GM21360 (cell line): ENCODE measurements around the gene GRM4.

Source experiments
- ATAC-seq: cut with Tn5 transposase; IDR thresholded peaks from one replicate; pipeline ENCODE4 v1.9.1; 2021; ENCODE audit warnings: mild to moderate bottlenecking, moderate library complexity; ENCODE audit not compliant: unreplicated experiment

Gene GRM4

DNA sequence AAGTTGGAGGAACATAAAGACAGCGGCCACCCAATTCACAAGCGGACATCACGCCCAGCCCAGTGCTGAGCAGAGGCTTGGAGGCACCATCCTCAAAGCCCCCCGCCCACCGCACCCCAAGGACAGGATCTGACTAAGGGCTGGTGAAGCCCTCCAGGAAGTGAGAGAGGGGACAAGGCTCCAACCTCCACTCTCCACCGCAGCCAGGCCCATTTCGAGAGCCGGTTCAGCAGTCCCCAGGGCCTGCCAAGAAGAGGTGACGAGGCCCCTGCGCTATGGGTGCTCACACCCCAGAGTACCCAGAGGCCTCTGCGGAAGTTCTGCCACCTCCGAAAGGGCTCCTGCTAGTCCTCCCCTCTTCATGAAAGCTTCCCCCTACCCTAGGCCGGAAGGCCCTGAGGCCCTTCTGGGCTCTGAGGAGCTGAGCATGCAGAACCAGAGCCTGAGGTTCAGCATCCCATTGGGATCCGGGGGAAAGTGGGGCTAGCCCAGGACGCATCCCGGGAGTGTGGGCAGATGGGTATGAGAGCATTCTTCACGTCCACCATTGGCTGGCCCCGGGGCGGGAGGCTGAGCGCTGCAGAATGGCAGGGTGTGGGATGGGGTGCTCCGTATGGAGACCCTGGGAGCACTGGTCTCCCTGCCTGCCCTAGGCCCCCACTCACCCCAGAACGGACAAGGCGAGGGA, 2.5 kb downstream of the GRM4 start:
- no peak for ATAC-seq

DNA sequence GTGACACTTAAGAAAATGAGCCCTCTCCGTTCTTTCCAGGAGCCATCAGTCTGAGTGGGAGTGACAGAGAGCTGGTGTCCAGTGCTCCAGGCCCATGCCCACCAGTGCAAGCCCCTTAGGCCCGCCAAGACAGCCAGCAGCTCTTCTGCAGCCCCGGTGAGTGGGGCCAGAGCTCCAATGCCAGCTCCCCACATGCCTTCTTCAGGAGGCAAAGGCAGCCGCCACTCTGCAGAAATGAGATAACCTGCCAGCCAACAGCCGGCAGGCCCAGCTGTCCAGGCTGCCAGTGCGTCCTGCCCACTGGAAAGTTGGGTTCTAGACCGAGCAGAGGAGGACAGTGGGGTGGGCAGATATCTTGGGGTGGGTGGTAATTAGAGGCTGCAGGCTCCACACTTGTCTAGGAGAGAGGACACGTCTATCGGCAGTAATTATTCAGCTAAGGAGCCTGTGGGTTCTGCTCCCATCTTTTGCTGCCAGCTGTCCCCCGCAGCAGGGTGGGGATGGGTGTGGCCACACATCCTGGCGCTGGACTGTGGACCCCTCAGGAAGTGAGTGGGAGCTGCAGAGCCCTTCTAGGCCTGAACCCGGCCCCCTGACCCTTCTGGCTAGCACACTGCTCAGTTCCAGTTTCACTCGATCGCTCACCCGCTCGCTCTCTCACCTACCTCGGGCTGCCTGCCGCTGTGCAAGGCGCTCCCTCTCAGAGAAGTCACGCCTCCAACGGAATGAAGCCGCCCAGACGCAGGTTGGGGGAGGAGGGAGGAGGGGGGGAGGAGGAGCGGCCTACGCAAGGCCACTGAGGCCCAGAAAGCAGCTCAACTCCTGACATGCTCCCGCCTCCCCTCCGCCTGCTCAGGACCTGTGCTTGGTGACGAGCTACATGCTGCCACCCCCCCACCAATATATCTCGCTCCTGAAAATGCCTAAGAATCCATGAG, 3.6 kb downstream of the GRM4 start:
- no peak for ATAC-seq

DNA sequence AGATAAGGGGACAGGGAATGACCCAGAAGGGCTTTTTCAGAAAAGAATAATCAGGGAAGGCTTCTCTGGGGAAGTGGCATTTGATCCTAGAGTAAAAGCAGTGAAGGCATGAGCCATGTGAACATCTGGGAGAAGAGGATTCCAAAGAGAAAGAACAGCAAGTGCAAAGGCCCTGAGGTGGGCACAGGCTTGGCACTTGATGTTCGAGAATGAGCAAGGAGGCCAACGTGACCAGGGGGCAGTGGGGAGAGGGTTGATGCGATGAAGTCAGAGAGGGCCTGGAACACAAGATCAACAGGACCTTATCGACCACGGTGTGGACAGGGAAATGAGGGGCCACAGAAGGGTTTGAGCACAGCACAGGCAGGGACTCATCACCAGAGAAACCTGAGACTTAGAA, 5.8 kb downstream of the GRM4 start:
- no peak for ATAC-seq

DNA sequence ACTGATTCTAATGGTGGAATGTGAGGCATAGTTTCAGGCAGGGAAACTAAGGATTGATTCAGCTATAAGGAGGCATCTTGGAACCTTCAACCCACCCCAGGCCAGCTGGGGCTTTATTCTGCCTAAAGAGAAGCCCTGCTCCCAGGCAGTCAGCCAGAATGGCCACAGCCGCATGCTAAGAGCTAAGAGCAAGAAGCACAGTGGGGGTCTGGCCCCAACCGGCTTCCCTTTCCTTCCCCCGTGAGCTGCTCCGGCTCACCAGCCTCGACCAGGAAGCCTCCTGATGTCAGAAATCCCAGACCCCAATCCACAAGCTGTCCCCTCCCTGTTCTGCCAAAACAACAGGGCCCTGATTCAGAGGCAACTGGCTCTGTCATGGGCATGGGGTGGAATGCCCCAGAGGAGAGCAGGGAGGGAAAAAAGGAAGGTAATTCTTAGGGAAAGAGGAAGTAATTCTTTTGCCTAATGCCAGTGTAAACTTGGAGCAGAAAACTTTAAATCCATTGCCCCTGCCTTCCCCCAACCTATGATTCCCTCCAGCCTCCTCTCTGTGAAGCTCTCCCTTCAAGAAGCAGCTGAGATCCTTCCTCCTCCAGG, 6.9 kb downstream of the GRM4 start:
- no peak for ATAC-seq

DNA sequence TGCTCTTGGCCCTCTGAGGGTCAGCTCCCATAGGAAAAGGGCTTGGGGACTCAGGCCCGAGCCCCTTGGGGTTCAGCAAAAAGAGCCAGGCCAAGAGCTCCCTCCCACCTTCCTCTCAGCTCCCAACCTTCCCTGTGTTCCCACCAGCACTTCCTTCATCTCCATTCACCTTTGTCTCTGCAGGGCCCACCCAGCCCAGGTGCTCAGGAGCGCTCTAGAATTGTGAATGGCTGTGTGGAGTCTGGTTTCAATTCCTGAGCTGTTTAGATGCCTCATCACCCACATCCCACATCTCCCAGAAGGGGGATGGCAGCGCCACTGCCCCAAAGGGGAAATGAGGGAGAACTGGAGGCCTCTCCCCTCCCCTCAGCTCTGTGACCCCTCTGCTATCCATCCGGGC, 7.7 kb downstream of the GRM4 start:
- no peak for ATAC-seq

DNA sequence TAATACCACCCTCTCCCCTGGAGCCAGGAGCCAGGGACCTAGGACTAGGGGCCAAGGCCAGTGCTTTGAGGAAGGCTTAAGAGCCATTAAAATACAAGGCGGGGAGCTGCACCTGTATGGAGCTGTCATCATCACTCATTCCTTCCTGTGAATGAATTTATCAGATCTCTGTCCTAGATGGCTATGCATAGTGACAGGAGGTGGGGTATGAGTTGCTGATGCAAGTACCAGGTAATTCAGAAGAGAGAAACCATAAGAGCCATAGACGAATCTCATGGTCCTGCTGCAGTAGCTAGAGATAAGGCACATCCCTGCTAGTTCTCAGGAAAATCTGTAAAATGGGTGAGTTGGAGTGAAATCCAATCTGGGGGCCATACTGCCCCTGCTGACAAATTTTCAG, 10.3 kb downstream of the GRM4 start:
- no peak for ATAC-seq

DNA sequence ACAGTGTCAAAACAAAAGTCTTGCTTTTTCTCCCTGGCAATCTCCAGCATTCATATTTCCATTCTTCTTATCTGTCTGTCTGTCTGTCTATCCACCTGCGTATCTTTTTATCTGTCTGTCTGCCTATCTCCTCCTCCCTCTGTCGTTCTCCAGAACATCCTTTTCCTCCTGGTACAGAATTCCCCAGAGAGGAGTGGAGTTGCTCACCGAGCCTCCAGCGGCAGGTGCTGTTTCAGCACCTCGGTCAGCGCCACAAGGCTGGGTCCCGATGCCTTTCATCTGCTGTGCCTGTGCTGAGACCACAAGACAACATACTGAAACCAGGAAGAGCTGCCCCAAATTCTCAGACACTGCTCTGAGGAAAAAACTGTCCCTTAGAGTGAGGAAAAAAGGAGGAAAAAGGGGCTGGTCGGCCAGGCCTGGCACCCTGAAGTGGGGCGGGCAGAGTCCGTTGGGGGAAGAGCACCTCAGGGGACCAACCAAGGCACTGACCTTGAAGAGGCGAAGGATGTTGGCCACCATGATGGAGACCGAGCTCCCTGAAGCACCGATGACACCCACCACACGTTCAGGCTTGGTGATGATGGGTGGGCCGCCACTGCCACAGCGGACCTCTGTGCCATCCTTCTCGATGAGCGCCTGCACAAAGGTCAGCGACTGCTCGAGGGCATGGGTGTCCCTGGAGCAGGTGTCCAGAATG, 13.3 kb downstream of the GRM4 start:
- ATAC-seq = no peak

DNA sequence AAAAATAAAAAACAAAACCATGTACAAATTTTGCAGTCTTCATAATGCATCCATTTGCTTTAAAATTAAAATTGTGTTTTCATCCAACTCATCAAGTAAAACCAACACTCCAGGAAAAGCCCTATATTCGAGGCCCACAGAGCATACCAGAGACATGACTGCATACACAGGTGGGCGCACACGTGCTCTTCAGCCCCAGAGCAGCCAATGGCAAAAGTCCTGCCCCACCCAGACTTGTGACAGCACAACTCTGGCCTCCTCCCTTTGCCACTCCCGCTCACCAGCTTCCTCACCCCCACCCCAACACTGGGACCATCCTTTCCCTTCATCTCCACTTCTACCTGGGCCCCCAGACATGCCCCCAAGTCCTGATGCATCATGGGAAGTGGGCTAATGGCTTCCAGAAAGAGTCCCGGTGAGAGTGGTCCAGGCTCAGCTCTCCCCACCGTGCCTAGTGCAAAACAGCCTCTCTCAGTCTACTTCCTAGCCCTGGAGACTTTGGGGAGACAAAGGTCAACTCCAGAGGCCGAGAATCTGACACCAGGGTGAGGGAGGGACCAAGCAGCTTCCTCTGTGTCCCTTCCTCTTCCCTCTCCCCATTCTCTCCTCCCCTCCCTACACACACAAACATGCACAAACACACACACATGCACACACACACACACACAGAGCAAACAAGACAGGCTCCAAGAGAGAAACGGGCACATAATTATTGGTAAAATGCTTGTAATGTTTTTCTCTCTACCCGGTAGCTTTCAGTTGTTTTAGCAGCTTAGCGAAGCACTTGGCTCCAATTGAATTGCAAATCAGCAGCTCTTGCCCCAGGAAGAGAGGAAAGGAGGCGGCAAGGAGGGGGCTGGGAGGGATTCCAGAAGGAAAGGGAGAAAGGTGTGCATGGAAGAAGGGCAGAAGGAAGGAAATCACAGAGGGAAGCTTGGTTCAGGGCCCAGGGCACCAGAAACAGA, 14.3 kb downstream of the GRM4 start:
- ATAC-seq = no peak

DNA sequence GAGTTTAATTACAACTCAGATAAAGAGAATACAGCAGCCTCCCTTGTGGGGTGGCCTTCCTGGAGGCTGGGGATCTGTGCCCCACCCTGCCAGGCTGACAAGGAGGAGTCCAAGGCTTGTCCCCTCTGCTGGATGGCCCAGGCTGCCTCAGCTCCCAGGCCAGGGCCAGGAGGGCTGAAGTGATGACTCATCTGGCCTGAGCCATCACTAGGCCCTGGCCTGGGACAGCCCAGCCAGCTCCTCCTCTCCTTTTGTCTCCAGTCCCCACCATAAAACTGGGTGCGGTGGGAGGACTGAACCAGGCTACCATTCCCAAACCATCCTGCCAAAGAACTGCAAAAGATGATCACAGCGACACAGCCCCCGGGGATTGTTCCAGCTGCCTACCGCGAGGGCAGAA, 15.0 kb downstream of the GRM4 start:
- ATAC-seq = no peak

DNA sequence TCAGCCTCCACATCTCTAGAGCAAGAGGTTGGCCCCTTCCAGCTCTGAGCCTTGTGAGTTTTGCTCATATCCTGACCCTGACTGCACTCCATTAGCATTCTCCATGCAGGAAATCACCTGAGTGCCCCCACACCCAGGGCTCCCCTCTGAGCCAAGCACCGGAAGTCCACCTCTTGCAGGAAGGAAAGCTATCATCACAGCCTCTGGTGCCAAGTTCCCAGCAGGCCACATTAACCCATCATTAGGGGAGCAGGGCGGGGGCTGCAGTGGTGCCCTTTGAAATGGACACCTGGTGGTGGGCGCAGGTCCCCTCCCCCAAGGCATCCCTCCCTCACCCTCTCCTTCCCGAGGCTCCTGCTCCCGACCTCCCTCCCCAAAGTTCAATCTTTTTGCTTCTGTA, 16.1 kb downstream of the GRM4 start:
- ATAC-seq = no peak

DNA sequence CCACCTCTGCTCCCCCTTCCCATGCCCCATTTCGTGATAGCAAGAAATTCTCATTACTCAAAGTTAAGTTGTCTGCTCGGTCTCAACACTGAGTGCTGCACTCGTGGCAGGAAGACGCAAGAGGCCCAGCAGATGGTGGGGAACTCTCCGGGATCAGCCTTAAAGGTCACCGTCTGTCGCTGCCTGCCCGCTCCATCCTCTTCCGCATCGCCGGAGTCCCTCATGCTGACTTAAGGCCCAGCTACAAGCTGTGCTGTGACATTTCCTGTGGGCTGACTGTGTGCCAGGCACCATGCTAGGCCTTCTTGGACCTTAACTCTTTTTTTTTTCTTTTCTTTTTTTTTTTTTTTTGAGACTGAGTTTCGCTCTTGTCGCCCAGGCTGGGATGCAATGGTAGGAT, 17.8 kb downstream of the GRM4 start:
- no peak for ATAC-seq

DNA sequence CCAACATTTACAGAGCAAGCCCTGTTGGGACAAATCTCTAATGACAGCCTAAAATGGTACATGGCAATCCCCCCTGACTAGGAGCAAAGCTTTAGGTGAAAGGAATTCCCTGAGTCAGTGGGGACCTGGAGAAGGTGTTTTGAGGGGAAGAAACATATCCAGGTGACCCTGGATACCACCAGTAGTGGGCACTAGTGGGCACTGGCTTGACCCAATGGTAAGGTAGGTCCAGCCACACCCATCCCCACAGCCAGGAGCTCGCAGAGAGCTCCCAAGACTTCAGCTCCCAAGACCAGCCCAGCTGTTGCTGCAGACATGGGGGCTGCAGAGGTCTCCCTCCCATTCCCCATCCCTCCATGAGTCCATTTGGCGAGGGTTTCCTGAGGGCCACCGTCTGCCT, 19.5 kb downstream of the GRM4 start:
- no peak for ATAC-seq

DNA sequence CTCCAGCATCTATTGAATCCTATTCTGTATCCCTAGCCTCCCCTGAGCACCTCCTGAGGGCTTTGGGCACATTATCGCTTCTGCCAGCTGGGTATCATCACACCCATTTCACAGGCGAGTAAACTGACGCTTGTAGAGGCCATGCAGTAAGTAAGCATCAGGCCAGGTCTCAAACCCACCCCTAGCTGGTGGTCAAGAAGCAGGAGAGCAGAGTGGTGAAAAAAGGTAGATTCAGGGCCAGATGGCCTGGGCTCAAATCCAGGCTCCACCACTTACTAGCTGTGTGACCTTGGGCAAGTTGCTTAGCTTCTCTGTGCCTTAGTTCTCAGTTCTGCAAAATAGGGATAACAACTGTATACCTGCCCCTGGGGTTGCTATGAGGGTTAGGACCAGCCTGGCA, 19.9 kb downstream of the GRM4 start:
- ATAC-seq = no peak

DNA sequence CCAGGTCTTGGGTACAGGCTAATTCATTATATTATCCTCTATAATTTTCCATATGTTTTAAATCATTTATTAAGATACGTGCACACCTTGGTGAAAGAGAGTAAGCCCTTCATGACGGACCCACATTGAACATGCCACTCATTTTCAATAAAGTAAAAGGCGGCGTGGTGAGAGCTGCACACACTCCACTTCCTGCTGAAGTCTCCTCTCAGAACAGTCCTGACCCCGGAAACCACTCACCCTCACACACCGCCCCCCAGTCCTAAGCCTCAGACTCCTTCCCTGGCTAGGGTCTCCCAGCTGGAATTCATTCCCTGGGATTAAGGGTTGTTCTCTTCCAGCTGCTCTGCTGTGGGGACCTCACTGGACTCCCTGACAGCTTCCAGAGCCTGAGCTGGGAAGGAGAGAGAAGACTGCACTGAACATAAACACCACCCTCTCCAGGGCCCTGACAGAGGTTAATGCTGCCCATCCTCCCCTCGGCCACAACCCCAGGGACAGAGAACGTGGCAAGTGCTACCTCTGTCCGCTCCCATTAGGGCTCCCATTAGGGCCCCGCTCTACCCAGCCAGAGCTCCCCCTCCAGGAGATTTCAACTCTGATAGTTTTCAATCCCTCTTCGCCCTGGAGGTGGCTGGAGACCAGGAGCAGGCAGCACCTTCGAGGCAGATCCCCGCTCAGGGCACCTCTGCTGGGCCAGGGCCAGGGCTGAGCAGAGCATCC, 24.8 kb downstream of the GRM4 start:
- no peak for ATAC-seq

DNA sequence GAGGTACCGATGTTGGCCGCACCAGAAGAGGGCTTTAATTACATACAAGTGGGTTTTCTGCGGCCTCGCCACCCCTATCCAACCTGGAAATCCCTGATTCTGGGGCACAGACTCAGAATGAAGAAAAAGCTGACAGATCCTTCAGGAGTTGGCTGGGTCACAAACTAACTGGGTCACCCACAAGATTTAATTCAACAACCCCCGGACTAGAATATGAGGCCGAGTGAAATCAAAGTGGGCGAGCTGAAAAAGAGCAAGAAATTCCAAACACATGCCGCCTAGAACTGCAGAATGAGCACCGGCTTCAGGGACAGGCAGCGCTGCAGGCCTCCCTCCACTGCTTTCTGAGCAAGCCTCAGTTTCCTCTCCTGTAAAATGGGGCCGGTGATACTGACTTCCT, 30.0 kb downstream of the GRM4 start:
- ATAC-seq = no peak

DNA sequence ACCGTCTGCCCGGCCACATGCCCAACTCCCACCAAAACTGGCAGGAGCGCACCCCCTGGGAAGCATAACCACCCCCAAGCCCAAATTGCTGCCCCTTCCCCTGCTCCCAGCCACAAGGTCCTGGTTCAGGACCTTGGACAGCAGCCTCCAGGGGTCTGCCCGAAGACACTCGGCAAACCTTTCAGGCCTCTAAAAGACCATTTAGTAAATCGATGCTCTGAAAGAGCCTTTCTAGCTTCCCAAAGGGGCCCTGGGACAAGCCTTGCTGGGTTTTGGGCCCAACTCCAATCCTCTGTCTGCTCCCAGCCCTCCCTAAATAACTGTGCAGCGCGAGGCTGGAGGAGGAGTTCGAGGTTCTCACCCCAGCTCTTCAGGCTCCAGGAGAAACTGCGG, 30.5 kb downstream of the GRM4 start:
- ATAC-seq = no peak

DNA sequence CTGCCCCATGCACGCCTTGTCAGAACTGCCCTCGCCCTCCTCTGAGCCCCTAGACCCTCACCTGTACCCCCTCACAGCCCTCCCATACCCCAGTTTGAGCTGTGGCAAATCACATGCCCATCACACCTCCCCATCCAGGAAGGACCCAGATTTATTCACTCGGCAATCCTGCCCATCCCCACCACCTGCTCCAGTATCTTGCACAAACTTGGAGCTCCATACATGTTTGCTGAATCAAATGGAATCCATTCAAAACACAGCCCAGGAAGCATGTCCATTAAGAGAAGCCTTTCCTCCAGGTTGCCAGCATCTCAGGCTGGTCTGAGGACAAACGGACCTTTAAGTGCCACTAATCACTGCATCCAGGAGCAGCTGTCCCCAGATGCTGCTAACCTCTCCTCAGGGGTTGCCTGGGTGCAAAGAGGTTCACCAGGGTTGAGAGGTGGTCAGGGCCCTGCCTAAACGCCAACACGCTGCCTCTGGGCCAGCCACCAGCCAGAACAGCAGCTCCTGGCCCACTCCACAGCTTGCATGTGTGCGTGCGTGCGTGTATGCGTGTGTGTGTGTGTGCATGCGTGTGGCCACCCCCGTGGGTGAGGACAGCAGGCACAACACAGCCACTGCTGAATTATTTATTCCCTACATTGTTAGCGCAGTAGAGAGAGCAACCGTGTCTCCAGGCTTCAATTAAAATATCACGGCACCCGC, 31.0 kb downstream of the GRM4 start:
- ATAC-seq = no peak

DNA sequence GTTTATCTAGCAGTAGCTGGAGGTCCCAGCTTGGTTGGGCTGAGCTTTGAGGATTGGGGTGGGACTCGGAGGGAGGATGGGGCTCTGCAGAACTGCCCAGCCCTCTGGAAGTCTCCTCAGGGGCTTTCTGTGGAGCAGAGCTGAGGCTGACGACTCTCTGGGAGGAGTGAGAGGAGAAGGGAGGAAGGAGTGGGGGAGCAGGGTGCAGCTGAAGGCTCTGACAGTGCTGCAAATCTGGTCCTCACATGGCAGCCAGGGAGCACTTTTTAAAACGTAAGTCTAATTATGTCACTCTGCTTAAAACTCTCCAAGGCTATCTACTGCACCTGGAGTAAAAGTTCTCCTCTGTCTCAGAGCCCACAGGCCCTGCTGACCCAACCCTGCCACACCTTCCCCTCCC, 32.4 kb downstream of the GRM4 start:
- ATAC-seq = no peak

DNA sequence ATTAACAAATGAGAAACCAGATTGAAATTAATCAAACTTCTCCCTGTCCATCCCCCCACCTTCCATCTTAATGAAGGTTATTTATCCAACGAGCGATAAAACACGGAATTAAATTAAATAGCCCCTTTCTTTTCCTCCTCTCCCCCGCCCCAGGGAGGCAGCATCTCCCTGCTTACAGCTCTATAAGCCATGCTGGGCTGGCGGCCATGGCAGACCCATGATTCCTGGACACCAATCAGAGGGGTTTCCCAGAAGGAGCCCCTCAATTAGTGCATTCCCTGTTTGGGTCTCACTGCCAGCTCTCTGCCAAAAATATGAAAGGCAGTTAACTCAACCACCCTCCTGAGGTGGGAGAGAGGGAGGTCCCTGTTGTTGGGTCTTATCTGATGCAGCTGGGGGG, 33.8 kb downstream of the GRM4 start:
- no peak for ATAC-seq
